ENCODE results near the gene SYT15.
"Not testable (repeated sequence)": the region's sequence is repeated elsewhere in the genome, so short reads cannot be mapped to it uniquely, and the experiment has no call there.

The SYT15 gene

DNA sequence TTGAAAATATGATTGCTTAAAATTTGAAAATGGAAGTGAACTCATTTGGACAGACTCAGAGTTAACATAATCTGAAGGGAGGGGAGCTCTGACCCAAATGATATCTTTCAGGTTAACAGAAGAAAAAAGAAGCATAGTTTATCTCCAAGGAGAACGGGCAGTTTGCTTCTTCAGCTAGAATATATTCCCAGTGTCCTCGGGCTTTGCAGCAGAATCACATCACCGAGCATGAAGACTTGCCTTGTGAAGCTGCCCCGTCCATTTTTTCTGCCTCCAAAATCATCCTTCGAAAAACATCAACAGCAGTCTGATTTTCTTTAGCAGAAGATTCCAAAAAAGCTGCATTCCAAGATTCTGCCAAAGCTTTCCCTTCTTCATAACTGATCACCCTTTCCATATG lies 55.8 kb downstream of the SYT15 start:
- H3K4me3 ChIP-seq (ENCODE audit: control insufficient read depth, low read depth, low read length); DNase-seq (ENCODE audit: low read depth): not testable (repeated sequence)

DNA sequence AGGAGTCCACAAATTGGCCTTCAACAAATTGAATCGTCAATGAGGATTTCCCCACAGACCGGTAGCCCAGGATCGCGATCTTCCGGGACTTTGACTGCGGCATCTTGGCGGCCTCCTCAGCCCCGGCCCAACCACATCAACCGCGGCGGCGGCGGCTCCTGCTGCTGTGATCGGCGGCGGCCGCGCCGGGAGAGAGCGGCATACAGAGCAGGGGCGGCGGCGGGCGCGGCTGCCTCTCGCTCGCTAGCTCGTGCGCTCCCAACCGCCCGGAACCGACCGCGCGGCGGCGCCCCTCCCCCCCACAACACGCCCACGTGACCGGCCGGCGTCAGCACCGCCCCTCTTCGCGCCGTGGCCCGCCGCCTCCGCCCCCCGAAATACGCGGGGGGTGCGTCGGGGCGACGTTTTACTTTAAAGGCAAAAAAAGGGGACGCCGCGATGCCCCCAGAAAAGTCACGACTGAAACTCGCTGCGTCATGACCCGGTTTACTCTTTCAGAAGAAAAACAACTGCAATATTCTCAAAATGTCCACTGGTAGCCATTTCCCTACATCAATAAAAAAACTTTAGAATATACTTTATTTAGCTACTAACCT lies 56.5 kb downstream of the SYT15 start:
- not testable (repeated sequence) for DNase-seq (ENCODE audit: low read depth)
- peak overlapping the region; percentile 11 for H3K4me3 ChIP-seq (ENCODE audit: control insufficient read depth, low read depth, low read length)

DNA sequence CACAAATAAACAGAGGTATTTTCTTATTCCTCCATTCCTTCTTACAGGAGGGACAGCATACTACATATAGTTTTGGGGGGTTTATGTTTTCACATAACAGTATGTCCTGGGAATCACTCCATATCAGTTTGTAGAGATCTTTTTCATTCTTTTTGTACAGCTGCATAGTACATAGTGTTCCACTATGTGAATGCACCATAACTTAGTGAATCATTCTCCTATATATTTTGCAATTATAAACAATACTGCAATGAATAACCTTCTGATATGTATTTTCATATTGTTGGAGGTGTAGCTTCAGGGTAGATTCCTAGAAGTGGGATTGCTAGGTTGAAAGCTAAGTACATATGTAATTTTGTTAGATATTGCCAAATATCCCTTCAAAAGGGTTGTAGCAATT lies 61.1 kb downstream of the SYT15 start:
- H3K4me3 ChIP-seq (ENCODE audit: control insufficient read depth, low read depth, low read length); DNase-seq (ENCODE audit: low read depth): not testable (repeated sequence)

Data from AG09309 (cell line).